HG03280 (cell line): ENCODE results near the gene MATR3.

ENCODE experiments used
- ATAC-seq: cut with Tn5 transposase; IDR thresholded peaks from one replicate; pipeline ENCODE4 v1.9.1; 2021; ENCODE audit warnings: mild to moderate bottlenecking, moderate library complexity; ENCODE audit not compliant: unreplicated experiment

MATR3 gene

GRCh38 chr5:139272471-139273321 lies 20.8 kb upstream of the MATR3 start:
- ATAC-seq: no peak

GRCh38 chr5:139273322-139273571 lies 20.3 kb upstream of the MATR3 start:
- no peak for ATAC-seq

- ATAC-seq: peak; percentile 85
These were observed 19.8 kb upstream of the MATR3 start for GRCh38 chr5:139273572-139274289.

GRCh38 chr5:139275536-139275935 lies 18.0 kb upstream of the MATR3 start:
- no peak for ATAC-seq

GRCh38 chr5:139275956-139276355 lies 17.6 kb upstream of the MATR3 start:
- no peak for ATAC-seq

GRCh38 chr5:139276426-139276825 lies 17.1 kb upstream of the MATR3 start:
- ATAC-seq: no peak

GRCh38 chr5:139277171-139277570 lies 16.4 kb upstream of the MATR3 start:
- ATAC-seq: no peak

GRCh38 chr5:139278540-139279274 lies 14.8 kb upstream of the MATR3 start:
- ATAC-seq: no peak

GRCh38 chr5:139282197-139282557 lies 11.4 kb upstream of the MATR3 start:
- ATAC-seq: no peak

GRCh38 chr5:139283252-139284166 lies 10.0 kb upstream of the MATR3 start:
- ATAC-seq: no peak

- ATAC-seq: no peak
These were observed 9.2 kb upstream of the MATR3 start for GRCh38 chr5:139284295-139284694.

GRCh38 chr5:139285651-139286392 lies 7.7 kb upstream of the MATR3 start:
- ATAC-seq: no peak

- ATAC-seq: no peak
These were observed 5.5 kb upstream of the MATR3 start for GRCh38 chr5:139287890-139288635.

- ATAC-seq: no peak
These were observed 2.5 kb upstream of the MATR3 start for GRCh38 chr5:139291051-139291450.

- ATAC-seq: no peak
These were observed 386 bp upstream of the MATR3 start for GRCh38 chr5:139293202-139293506.

GRCh38 chr5:139294374-139295165 lies 1.0 kb downstream of the MATR3 start:
- ATAC-seq: peak; percentile 40

GRCh38 chr5:139295346-139296057 lies 2.0 kb downstream of the MATR3 start:
- no peak for ATAC-seq

GRCh38 chr5:139296198-139296597 lies 2.7 kb downstream of the MATR3 start:
- ATAC-seq: no peak
